ENCODE results near the gene CSTF1.

DNA sequence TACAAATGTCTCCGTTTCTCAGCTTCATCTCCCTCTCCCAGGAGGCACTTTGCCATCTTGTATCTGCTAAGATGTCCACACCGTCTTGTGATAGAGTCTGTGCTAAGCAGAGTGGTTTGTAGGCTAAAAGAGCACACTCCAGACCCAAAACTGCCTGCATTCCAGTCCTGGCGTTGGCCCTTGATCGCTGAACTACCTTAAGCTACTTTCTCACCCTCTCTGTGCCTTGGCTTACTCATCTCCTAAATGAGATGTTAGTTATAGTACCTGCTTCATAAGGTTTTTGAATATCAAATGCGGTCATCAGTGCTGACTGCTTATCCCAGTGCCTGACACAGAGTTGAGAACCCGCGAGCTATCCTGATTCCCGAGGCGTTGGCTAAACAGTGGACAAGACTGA, 33.6 kb downstream of the CSTF1 start:
- no peak for TF ChIP-seq EZH2 (IDR thresholded peaks at IDR 0.05; ENCODE audit: low read length, missing control alignments)
- TF ChIP-seq, protein P1, sequence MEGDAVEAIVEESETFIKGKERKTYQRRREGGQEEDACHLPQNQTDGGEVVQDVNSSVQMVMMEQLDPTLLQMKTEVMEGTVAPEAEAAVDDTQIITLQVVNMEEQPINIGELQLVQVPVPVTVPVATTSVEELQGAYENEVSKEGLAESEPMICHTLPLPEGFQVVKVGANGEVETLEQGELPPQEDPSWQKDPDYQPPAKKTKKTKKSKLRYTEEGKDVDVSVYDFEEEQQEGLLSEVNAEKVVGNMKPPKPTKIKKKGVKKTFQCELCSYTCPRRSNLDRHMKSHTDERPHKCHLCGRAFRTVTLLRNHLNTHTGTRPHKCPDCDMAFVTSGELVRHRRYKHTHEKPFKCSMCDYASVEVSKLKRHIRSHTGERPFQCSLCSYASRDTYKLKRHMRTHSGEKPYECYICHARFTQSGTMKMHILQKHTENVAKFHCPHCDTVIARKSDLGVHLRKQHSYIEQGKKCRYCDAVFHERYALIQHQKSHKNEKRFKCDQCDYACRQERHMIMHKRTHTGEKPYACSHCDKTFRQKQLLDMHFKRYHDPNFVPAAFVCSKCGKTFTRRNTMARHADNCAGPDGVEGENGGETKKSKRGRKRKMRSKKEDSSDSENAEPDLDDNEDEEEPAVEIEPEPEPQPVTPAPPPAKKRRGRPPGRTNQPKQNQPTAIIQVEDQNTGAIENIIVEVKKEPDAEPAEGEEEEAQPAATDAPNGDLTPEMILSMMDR (conservative IDR thresholded peaks at IDR 0.05 in 1 of 2, IDR thresholded peaks at IDR 0.05 in 1 of 2; ENCODE audit: low read depth in 1 of 2, low read length in 2 of 2): no peak
